GM18858 (cell line): ENCODE data around the gene UBE2O.

ENCODE experiments used
- ATAC-seq: cut with Tn5 transposase; IDR thresholded peaks from one replicate; pipeline ENCODE4 v1.9.1; 2021; ENCODE audit not compliant: unreplicated experiment

The UBE2O gene

DNA sequence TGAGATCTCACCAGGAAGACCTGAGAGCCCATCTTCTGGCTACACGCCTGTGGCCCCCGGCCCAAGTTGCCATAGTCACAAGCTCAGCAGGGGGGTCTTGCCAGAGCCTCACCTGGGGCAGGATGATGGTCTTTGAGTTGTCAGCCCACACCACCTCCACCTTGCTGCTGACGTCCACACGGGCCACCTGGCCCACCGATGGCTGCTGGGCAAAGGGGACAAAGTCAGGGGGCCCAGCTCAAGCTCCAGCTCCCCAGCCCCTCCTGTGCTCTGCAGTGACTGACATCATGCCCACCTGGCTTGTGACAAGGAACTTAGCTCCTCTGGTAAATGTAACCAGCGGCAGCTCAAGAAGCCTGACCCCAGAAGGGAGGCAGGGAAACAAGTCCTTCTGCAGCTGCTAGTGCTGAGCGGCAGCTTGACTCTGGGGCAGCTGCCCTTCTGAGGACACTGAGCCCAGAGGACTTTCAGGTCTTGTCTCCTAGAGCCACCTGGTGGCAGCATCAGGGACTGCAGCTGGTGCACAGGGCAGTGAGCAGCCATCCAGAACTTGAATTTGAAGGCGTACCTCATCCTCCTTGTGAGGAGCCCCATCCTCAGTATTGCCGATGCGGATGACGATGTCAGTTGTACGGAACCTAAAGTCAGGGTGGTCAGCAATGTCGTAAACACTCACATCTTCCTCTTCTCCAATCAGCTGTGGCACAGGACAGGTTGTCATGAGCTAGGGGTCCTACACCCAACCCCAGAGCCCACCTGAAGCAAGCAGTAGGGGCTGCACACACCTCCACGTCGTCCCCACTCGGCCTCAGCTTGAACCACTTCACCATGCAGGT lies 55.0 kb downstream of the UBE2O start:
- ATAC-seq = no peak

DNA sequence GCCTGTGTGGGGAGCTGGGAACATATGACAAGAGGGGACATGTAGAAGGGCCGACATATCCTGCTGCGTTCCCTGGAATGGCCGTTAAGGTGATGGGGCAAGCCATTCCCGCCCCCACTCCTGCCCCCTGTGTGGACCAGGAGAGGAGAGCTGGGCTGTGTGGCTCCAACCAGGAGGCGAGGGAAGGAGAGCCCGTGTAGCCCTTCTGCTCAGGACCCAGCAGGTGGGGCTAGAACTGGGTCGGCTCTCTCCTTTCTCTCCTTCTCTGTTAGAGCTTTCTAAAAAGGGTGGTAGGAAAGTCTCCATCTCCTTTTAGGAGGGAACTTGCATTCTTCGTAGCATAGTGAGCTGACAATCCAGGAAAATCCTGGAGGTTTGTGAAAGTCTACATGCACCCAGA lies 55.8 kb downstream of the UBE2O start:
- no peak for ATAC-seq

DNA sequence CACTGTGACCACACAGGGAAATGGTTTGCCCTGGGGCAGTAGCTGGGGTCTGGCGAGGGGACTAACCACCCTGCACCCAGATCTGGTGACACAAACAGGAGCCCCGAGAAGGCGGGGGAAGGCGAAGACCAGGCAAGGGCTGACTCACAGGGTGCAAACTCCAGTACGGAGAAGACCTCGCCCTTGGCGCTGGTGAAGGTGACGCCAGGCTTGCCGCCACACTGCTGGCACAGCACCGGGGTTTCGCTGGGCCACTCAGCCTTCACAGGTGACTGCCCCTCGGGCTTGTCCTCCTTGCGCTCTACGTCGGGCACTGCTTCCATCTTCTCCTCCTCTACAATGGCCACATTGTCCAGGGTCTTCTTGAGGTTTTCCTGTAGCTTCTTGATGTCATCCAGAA lies 57.0 kb downstream of the UBE2O start:
- ATAC-seq = no peak

DNA sequence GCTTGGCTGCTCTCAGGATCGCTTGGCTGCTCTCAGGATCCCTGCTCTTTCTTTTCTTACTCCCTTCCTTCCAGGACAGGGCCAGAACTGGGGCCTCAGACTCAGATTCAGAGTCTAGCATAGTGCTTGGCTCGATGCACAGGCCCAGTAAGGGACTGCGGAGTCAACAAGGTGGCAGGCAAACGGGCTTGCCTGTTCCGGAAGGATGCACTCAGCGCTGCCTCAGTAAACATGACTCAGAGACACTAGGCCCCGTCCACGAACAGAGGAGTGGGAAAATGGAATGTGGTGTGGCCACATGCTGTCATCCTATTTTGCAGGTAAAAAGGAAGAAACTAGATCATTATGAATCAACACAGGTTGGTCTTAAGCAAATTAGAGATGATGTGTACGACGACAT lies 58.8 kb downstream of the UBE2O start:
- ATAC-seq = no peak

DNA sequence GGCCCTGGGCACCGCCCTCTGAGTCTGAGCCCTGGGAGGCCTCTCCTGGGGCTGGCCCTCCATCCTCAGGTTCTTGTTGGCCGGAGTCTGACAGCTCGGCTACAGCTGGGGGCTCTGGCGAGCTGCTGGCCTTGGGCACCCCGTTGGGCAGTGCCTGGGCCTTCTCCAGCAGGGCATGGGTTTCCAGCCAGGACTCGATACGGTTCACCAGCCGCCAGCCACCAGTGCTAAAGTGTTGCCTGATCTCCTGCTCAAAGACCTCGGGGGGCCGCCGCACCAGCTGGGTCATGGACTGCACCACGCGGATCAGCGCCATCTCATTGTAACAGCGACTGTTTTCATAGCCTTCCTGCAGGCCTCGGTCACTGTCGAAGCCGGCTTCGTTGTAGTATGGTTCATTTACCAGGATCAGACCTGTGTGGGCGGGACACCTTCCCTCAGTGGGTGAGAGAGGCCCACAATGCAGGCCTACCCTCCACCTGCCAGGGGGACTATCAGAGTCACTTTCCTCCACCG lies 61.7 kb downstream of the UBE2O start:
- ATAC-seq = no peak

DNA sequence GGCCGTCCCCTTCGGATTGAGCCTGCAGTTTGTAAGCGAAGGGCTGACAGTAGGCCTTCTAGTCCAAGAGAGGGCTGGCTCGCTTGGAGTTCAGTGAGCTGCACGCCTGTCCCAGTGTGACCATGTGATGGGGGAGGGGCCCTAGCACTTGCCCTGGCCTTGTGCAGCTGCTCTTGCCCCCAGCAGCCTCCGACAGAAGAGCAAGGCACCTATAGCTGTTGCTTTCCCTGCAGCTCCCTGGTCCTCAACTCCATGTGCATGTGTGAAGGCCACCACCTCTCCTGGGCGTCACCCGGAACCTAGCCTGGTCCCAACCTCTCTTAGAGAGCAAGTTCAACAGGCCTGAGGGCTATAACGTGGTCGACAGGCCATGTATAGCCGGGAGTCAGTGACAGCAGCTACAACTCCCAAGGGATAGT lies 62.9 kb downstream of the UBE2O start:
- no peak for ATAC-seq

DNA sequence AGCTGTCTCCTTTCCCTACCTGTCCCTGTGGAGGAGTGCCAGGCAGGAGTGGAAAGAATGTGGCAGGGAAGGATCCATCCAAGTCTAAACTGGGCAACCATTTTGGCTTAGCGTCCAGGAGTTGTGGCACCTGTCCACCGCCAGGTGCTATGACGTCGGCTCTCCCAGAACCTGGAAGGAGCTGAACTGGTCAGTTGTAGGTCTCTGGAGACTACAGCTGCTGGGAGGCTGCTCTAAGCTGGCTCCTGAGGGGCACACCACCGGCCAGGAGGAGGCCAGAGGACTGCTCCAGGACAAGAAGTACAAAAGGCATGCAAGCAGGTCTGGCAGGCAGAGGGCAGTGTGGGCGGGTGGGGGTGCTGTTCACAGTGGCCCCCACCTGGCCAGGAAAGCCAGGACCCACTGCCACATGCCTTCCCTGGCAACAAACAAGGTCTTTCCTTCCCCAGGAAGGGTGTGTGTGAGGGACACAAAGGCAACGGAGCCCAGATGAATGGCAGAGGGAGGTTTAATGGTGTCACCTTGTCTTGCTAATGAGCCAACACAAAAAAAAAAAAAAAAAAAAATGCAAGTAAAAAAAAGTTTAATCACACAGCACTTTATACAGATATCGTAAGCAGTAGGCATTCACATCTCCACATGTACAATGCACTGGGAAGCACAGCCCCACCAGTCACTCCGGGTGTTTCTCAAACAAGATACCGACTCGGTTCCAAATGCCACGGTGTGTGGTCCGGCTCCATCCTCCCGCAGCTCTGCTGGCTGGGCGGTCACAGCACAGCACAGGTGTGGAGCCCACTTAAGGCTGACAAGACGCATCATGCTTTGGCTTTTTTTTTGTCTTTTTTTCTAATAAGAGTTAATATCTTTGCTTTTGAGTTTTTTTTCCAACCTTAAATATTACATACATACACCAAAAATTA lies 63.7 kb downstream of the UBE2O start:
- ATAC-seq = no peak

DNA sequence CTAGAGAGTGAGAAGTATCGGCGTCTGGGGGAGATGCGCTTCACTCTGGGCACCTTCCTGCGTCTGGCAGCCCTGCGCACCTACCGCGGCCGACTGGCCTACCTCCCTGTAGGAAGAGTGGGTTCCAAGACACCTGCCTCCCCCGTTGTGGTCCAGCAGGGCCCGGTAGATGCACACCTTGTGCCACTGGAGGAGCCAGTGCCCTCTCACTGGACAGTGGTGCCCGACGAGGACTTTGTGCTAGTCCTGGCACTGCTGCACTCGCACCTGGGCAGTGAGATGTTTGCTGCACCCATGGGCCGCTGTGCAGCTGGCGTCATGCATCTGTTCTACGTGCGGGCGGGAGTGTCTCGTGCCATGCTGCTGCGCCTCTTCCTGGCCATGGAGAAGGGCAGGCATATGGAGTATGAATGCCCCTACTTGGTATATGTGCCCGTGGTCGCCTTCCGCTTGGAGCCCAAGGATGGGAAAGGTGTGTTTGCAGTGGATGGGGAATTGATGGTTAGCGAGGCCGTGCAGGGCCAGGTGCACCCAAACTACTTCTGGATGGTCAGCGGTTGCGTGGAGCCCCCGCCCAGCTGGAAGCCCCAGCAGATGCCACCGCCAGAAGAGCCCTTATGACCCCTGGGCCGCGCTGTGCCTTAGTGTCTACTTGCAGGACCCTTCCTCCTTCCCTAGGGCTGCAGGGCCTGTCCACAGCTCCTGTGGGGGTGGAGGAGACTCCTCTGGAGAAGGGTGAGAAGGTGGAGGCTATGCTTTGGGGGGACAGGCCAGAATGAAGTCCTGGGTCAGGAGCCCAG lies 65.8 kb downstream of the UBE2O start:
- ATAC-seq = no peak

DNA sequence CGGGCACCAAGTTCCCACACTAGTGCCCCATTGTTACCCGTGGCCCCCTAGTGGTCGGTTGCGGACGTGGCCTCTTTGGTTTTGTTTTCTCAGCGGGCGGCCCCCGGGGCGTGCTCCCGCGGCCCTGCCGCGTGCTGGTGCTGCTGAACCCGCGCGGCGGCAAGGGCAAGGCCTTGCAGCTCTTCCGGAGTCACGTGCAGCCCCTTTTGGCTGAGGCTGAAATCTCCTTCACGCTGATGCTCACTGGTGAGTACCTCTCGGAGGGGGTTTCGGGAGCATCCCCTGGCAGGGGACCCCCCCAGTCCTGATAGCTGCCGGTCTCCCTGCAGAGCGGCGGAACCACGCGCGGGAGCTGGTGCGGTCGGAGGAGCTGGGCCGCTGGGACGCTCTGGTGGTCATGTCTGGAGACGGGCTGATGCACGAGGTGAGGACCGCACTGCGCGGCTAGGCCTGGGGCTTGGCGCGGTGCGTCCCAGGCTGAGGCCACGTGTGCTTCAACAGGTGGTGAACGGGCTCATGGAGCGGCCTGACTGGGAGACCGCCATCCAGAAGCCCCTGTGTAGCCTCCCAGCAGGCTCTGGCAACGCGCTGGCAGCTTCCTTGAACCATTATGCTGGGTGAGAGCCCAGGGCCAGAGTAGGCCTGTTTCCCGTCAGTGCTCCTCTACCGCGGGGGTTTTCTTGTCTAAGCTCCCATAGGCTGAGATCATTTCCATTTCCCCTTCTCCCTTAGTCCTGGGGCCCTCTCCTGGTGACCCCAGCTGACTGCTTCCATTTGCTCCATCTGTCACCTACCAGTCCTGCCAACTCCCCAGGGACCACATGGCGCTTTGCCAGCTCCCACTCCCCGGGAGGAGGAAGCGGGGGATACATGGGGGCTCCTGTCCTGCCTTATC lies 66.8 kb downstream of the UBE2O start:
- no peak for ATAC-seq

DNA sequence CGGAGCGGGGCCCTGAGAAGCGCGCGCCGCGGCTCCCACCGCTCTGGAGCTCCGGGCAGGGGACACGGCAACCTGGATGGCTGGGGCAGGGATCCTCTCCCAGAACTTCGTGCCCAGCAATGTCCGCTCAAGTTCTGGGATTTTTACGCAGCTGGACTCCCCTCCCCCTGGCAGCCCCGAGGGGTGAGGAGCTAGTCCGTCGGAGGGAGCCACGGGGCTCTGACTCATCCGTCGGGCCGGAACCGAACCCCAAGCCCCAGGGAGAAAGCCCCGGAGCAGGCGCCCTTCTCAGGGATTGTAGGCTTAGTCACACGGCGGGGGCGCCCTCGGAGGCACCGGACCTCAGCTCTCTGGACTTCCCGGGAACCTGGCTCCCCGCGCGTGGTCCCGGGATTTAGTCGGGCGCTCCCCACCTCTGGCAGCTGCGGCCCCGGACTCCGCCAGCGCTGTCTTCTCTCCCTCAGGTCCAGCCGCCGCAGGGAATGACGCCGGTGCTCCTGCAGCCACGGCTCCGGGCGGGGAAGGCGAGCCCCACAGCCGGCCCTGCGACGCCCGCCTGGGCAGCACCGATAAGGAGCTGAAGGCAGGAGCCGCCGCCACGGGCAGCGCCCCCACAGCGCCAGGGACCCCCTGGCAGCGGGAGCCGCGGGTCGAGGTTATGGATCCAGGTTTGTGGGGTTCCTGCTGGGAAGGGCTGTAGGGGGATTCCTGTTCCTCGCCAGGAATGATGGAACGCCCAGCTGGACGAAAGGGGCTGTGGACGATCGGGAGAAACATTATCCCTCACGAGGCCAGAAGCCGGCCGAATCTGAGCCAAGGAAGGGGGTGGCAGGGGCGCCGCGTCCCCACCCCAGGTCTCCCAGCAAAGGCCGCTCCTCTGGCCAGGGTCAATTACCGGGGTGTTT lies 67.7 kb downstream of the UBE2O start:
- ATAC-seq = no peak

DNA sequence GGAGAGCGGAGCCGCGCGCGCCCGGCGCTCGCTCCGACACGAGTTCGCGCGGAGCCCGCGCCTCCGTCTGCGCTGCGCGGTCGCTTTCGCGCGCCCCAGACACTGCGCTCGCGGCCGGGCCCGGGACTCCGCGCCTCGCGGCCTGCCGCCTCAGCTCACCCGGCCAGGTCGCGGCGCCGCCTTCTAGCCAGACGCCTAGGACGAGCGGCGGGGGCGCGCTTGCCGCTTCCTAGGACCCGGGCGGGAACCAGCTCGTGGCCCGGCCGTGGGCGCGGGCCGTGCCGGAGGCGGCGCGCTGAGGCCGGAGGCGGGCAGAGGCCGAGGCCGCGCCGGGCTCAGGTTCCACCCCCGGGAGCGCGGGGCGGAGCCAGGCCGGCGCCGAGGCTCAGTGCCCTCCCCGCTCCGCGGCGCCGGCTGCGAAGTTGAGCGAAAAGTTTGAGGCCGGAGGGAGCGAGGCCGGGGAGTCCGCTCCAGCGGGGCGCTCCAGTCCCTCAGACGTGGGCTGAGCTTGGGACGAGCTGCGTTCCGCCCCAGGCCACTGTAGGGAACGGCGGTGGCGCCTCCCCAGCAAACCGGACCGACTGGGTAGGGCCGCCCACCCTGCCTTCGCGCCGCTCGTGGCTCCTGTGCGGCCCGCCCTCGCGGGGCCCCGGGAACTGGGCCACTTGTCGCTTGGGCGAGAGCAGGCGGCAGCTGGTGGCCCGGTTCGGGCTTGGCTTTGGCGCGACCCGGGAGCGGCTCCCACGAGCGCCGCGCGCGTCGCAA lies 68.5 kb downstream of the UBE2O start, which contains the start of gene SPHK1:
TSS of gene SPHK1 (plus strand) at position 388 of the 765 bp plus-strand sequence. CDS start 1,036 bp downstream, outside the sequence.
- no peak for ATAC-seq

DNA sequence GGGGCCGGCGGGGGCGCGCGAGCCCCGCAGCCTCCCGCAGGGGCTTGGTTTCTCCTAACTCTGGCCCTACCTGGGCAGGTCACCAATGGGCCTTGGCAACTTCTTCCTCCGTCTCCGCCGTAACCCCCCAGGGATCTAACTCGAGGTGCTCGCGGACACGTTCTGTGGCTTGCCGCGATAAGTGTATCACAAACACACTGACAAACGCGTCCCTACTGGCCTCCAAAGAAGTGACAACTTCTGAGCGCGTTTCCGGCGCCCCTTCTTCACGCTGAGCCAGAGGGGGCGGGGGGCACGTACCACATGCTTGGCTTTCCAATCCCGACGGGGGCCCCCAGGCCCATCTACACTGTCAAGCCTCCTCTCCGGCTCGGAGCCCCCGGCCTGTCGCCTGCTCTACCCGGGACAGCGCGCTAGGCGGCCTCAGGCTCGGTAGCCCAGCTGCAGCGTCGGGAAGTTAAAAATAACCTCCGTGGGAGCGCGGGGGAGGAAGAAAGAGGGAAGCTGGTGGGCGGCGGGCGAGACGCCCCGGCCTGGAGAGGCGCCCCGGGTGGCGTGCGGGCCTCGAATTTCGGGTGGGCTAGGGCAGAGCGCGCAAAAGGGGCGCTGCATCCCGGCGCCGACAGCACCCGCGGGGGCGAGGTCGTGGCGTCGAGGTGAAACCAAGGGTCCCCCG lies 69.3 kb downstream of the UBE2O start:
- ATAC-seq = no peak

DNA sequence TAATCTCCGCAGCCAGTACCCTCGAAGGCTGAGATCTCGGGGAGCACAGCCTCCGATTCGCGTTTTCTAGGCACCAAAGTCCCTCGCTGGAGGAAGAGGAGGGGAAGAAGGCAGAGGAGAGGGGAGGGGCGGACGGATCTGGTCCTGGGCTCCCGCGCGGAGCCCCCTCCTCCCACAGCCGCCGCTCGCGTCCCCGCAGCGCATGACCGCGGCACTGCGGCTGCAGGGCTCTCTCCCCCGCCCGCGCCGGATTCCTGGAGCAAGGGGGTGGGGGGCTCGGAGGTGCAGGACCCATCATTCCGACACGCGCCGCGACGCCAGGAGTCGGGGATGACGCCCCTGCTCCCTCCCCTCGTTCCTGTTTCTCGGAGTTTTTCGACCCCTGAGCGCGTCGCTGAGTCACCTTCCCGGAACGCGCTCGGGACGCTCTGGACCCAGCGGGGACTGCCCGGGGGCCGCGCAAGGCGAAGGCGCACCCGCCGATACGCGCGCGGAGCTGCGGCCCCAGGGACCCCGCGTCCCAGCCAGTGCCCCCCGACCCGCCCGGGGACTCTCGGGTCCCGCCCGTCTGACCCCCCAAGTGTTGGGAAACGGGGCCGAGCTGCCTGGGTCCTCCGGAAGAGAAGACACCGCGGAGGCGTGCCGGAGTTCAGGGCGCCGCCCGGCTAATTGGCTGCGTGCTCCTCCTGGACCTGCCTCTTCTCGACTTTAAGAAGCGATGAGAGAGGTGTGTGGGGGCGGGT lies 70.0 kb downstream of the UBE2O start:
- no peak for ATAC-seq

DNA sequence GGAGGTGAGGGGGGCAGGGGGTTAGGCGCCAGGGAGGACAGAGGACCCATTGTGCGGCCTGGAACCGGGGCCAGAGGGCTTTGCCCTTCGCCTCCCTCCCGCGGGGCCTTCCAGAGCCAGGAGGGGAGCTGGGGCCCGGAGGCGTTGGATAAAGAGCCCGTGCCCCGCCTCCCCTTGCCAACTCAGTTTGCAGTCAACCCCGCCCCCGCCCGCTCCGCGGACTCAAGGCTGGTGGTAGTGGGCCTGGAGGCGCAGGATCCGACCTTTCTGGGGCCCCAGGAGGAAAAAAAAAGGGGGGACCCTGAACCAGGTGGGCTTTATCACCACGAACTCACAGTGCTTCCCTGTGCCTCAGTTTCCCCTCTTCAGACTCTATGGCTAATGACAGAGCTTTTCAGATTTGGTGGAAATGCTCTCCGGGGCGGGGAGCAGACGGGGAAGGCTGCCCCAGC lies 70.6 kb downstream of the UBE2O start:
- no peak for ATAC-seq

DNA sequence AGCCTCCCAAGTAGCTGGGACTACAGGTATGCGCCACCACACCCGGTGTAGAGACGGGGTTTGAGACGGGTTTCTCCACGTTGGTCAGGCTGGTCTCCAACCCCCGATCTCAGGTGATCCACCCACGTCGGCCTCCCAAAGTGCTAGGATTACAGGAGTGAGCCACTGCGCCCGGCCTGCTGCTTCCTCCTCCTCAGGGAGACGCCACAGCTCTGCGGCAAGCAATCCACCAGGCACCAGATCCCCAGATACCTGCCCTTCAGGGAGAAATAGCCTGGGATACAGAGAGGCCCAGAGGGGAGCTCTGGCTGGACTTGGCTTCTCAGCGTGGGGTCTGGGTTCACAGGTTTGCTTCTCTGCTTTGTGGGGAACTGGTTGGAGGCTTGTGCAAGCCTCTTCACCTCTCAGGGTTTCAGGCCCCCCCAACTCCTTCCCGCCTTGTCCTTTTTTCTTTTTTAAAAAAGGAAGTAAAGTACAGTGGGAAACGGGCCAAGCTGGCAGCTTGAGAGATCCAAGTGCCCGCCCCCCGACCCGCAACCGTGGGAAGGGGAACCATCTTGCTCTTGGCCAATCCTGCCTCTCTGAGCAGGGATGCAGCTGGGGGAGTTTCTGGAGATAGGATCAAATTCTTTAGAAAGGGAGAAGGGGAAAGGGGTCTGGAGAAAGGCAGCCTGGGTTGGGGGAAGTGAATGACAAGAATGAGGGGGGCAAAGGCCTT lies 71.2 kb downstream of the UBE2O start:
- no peak for ATAC-seq
